Ovary (tissue), 9 donors: ENCODE data around the gene PLAA. TPM values are rescaled to one million over a fixed set of nuclear protein-coding genes. Genes with fewer than 3 reads are reported as not detected.

ENCODE experiments used
- DNase-seq, 5 donors: peaks; one replicate each; pipeline ENCODE4 v3.0.0-alpha.2; 2019 to 2020
- H3K27ac ChIP-seq, 2 donors: fragments of 200-600 bp; one replicate each; pipeline versions ENCODE4 v1.5.1 to v1.8.0; 2019 to 2022
- H3K27me3 ChIP-seq: fragments of 200-600 bp; one replicate; pipeline ENCODE4 v1.8.0; 2022
- H3K36me3 ChIP-seq: fragments of 200-600 bp; sonication (generic); one replicate; pipeline ENCODE4 v1.5.1; 2019
- H3K4me1 ChIP-seq: one replicate; pipeline ENCODE4 v1.8.1; 2013; ENCODE audit warnings: mild to moderate bottlenecking, moderate library complexity; ENCODE audit not compliant: insufficient read depth
- H3K4me3 ChIP-seq: fragments of 200-600 bp; sonication (generic); one replicate; pipeline ENCODE4 v1.5.1; 2017
- H3K9me3 ChIP-seq, 2 donors: fragments of 200-600 bp in 1 of 2; sonication (generic) in 1 of 2; one replicate each; pipeline versions ENCODE4 v1.5.1 to v1.8.1; 2013 to 2019; ENCODE audit warnings: mild to moderate bottlenecking in 1 of 2, moderate library complexity in 1 of 2
- EP300 ChIP-seq: sonication (generic); formaldehyde crosslinking; IDR thresholded peaks from one replicate; pipeline ENCODE4 v1.6.1; 2017; ENCODE audit warnings: antibody characterized with exemption
- POLR2A ChIP-seq: fragments of 450-650 bp; IDR thresholded peaks from one replicate; pipeline ENCODE4 v1.6.1; 2017; ENCODE audit warnings: antibody characterized with exemption, mild to moderate bottlenecking, moderate library complexity
- WGBS, 3 donors: extraction: QIAGEN DNeasy Blood & Tissue Kit in 1 of 3; methylation state at CpG; one replicate each; pipeline versions ENCODE4 v1.1.5 to v1.1.7; 2013 to 2017; 5-methylcytosine and 5-hydroxymethylcytosine counted together
- intact Hi-C, 4 donors: fragments of 100-400 bp; cut with DNase I; formaldehyde crosslinking; loops; one replicate each; pipeline versions ENCODE4 v1.11.0 to v1.15.1; 2022 to 2023
- polyA plus RNA-seq, 2 donors: library from polyadenylated mRNA; stranded (reverse); fragments of 200-250 nt in 1 of 2; fragments of 350-450 nt in 1 of 2; fragmentation: Illumina TruSeq in 1 of 2; extraction: RNeasy Lipid Tissue Mini Kit (QIAGEN cat#74804) in 1 of 2; gene quantifications; one replicate each; pipeline ENCODE4 v1.2.3, GENCODE V29; 2013 to 2014
- total RNA-seq, 7 donors: library from RNA; depleted of rRNA in 2 of 7; stranded (reverse); fragments of >200 nt in 2 of 7; fragmentation: NEBNext Ultra II Directional in 3 of 7; extraction: Animal tissue kit (Norgen Biotek cat#: 25700) in 3 of 7; gene quantifications; one replicate each; pipeline versions ENCODE4 v1.1.0 to v1.2.4, GENCODE V29; 2016 to 2023
- TF ChIP-seq, protein P1 (sequence below), 3 donors: fragments of 450-650 bp in 2 of 3; fragments of 200-600 bp in 1 of 3; IDR thresholded peaks; one replicate each; pipeline versions ENCODE4 v1.5.1 to v1.8.0; 2016 to 2022; ENCODE audit warnings: antibody characterized with exemption in 3 of 3, mild to moderate bottlenecking in 1 of 3
- donor health status: DM: no; HTN: no; CAD: no; lungs with moderate emphysema.
- donor health status: DM: no; HTN: no; CAD: no.
- donor health status: Bipolar disorder and iron deficiency.
- donor health status: DM: yes; HTN: yes; CAD: no.
- donor health status: DM: no; HTN: no; CAD: no.
- donor health status: DM: yes; HTN: yes; CAD: no.

The PLAA gene
- total and polyA plus RNA-seq, 9 donors, result 11.6 to 27.2 (median 20.2) TPM

GRCh38 chr9:26956860-26957233 is 9.8 kb upstream of the PLAA start:
- WGBS, 3 donors, result 9 to 17% (median 11%) methylated on average over 6 of the region's 6 CpGs
- Histone ChIP-seq H3K27me3 (no peaks in the 10 kb centered on the region), H3K36me3 (no peaks in the 10 kb centered on the region), H3K9me3 (no peaks in the 10 kb centered on the region), H3K27ac (peak overlapping the region; percentile 51 to 69), H3K4me1 (peaks cover 4% of the 10 kb centered on the region), H3K4me3 (peak overlapping the region; percentile 58)
- no peak for DNase-seq
- intact Hi-C loops, result no loop called here
- TF ChIP-seq, protein P1, sequence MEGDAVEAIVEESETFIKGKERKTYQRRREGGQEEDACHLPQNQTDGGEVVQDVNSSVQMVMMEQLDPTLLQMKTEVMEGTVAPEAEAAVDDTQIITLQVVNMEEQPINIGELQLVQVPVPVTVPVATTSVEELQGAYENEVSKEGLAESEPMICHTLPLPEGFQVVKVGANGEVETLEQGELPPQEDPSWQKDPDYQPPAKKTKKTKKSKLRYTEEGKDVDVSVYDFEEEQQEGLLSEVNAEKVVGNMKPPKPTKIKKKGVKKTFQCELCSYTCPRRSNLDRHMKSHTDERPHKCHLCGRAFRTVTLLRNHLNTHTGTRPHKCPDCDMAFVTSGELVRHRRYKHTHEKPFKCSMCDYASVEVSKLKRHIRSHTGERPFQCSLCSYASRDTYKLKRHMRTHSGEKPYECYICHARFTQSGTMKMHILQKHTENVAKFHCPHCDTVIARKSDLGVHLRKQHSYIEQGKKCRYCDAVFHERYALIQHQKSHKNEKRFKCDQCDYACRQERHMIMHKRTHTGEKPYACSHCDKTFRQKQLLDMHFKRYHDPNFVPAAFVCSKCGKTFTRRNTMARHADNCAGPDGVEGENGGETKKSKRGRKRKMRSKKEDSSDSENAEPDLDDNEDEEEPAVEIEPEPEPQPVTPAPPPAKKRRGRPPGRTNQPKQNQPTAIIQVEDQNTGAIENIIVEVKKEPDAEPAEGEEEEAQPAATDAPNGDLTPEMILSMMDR (IDR thresholded peaks at IDR 0.05), result no peak
- TF ChIP-seq POLR2A, result no peak
- TF ChIP-seq EP300, result no peak

GRCh38 chr9:26955921-26956859 is 9.1 kb upstream of the PLAA start, which contains the start of gene IFT74:
TSS of gene IFT74 (plus strand) at chr9:26956412. CDS start at chr9:26961968, 5,556 bp downstream.
- Histone ChIP-seq H3K36me3 (no peaks in the 10 kb centered on the region), H3K4me3 (peak within 1 kb of the TSS; percentile 58), H3K9me3 (no peaks in the 10 kb centered on the region), H3K27ac (peak within 1 kb of the TSS; percentile 51 to 69), H3K4me1 (peaks cover 4% of the 10 kb centered on the region), H3K27me3 (no peaks in the 10 kb centered on the region)
- TF ChIP-seq, protein P1 (IDR thresholded peaks at IDR 0.05), result no peak
- no peak for TF ChIP-seq EP300
- no peak for TF ChIP-seq POLR2A
- intact Hi-C loops, result no loop called here
- DNase-seq, result peak; percentile 95 to 99 (median 98)
- 0 to 1% (median 1%) methylated on average over 53 of the region's 53 CpGs for WGBS, 3 donors

DNA sequence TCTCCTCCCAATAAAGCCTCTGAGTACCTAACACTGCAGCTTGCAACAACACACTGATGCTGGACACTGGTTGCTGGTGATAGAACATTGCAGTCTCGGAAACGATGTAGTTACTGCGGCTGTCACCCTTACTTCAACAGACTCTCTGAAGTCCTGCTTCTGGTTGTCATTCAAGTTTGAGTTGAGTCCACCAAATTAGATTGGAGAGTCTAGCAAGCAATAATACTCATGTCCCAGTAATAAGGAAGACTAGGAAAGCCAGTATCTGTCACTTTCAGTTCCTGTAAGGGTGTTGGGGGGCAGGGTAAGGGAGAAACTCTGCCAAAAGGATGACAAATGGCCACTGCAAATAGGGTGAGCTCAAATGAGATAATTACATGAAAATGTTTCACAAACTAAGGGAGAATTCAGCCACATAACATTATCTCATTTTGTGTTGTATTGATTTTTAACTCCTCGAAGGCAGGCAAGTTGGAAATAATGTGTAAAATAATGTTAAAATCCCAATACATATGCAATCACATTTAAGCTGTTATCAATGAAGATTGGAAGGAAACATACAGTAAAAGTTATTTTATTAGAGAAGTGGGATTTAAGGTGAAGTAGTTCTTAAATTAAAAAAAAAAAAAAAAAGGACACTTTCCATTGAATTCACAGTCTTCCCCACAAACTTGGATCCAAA is 8.3 kb upstream of the PLAA start:
- TF ChIP-seq, protein P1 (IDR thresholded peaks at IDR 0.05), result no peak
- TF ChIP-seq EP300 (no peak), POLR2A (no peak)
- 31 to 48% (median 46%) methylated on average over 4 of the region's 4 CpGs for WGBS, 3 donors
- Histone ChIP-seq H3K4me3 (peak overlapping the region; percentile 58), H3K27me3 (no peaks in the 10 kb centered on the region), H3K36me3 (no peaks in the 10 kb centered on the region), H3K9me3 (no peaks in the 10 kb centered on the region), H3K27ac (peak overlapping the region in 1 of 2 donors; percentile 69), H3K4me1 (peaks cover 4% of the 10 kb centered on the region)
- no peak for DNase-seq
- intact Hi-C loops, result no loop called here

- DNase-seq, result no peak
- intact Hi-C loops, result no loop called here
- Histone ChIP-seq H3K27ac (no peak overlapping the region), H3K27me3 (no peaks in the 10 kb centered on the region), H3K36me3 (no peaks in the 10 kb centered on the region), H3K4me1 (peaks cover 4% of the 10 kb centered on the region), H3K9me3 (no peaks in the 10 kb centered on the region), H3K4me3 (no peak overlapping the region)
- TF ChIP-seq POLR2A, result no peak
- TF ChIP-seq EP300, result no peak
- TF ChIP-seq, protein P1 (IDR thresholded peaks at IDR 0.05), result no peak
- 74 to 78% (median 76%) methylated on average over 3 of the region's 3 CpGs for WGBS, 3 donors
Measured at GRCh38 chr9:26954050-26954508, 7.0 kb upstream of the PLAA start.
